ENCODE measurements around the gene SLC38A10. TPM values are rescaled to one million over a fixed set of nuclear protein-coding genes. Genes with fewer than 3 reads are reported as not detected.

SLC38A10 gene
- total RNA-seq, 1 experiment from 2014 or later = 75.1 TPM

- intact Hi-C loops (cut with micrococcal nuclease; ENCODE audit: unreplicated experiment) = no loop called here
- TF ChIP-seq EZH2 (IDR thresholded peaks at IDR 0.05; ENCODE audit: borderline replicate concordance, low read depth, low read length, poor library complexity, severe bottlenecking) (no peak), CTCF (conservative IDR thresholded peaks at IDR 0.05; ENCODE audit: low read depth, low read length) (no peak)
- Histone ChIP-seq H3K4me3 (ENCODE audit: low read depth, low read length, poor library complexity, severe bottlenecking) (no peak overlapping the region), H3K9me3 (ENCODE audit: low read depth, low read length, poor library complexity, severe bottlenecking) (no peaks in the 10 kb centered on the region), H3K36me3 (ENCODE audit: insufficient read depth, low read length, poor library complexity, severe bottlenecking) (no peaks in the 10 kb centered on the region), H3K27me3 (replicated peaks; ENCODE audit: insufficient read depth, low read depth, low read length, poor library complexity) (no peaks in the 10 kb centered on the region), H3K27ac (ENCODE audit: low read depth, low read length, poor library complexity, severe bottlenecking) (no peak overlapping the region), H3K4me1 (ENCODE audit: insufficient read depth, low read length, poor library complexity, severe bottlenecking) (peaks cover 5% of the 10 kb centered on the region)
- ChIA-PET CTCF (no interaction called here), POLR2A (ENCODE audit: low non-redundant PET) (no interaction called here)
- DNase-seq (ENCODE audit: low spot score) = no peak
- no TSS peak for BruUV-seq (replicated peaks)
These were observed 96.2 kb downstream of the SLC38A10 start for GRCh38 chr17:81198826-81199481.

- TF ChIP-seq CTCF (conservative IDR thresholded peaks at IDR 0.05; ENCODE audit: low read depth, low read length) = no peak
- Histone ChIP-seq H3K4me1 (ENCODE audit: insufficient read depth, low read length, poor library complexity, severe bottlenecking) (peaks cover 5% of the 10 kb centered on the region), H3K27me3 (replicated peaks; ENCODE audit: insufficient read depth, low read depth, low read length, poor library complexity) (no peaks in the 10 kb centered on the region), H3K4me3 (ENCODE audit: low read depth, low read length, poor library complexity, severe bottlenecking) (no peak overlapping the region), H3K9me3 (ENCODE audit: low read depth, low read length, poor library complexity, severe bottlenecking) (no peaks in the 10 kb centered on the region), H3K36me3 (ENCODE audit: insufficient read depth, low read length, poor library complexity, severe bottlenecking) (no peaks in the 10 kb centered on the region), H3K27ac (ENCODE audit: low read depth, low read length, poor library complexity, severe bottlenecking) (no peak overlapping the region)
- POLR2A ChIA-PET (ENCODE audit: low non-redundant PET) = no interaction called here
- no TSS peak for BruUV-seq (replicated peaks)
- no peak for DNase-seq (ENCODE audit: low spot score)
- intact Hi-C loops (cut with micrococcal nuclease; ENCODE audit: unreplicated experiment) = no loop called here
- CTCF ChIA-PET = no interaction called here
These were observed 97.1 kb downstream of the SLC38A10 start for GRCh38 chr17:81197831-81198490.

- no peak for DNase-seq (ENCODE audit: low spot score)
- BruUV-seq (replicated peaks) = no TSS peak
- Histone ChIP-seq H3K4me3 (ENCODE audit: low read depth, low read length, poor library complexity, severe bottlenecking) (no peak overlapping the region), H3K4me1 (ENCODE audit: insufficient read depth, low read length, poor library complexity, severe bottlenecking) (peaks cover 5% of the 10 kb centered on the region), H3K27ac (ENCODE audit: low read depth, low read length, poor library complexity, severe bottlenecking) (no peak overlapping the region), H3K27me3 (replicated peaks; ENCODE audit: insufficient read depth, low read depth, low read length, poor library complexity) (no peaks in the 10 kb centered on the region), H3K36me3 (ENCODE audit: insufficient read depth, low read length, poor library complexity, severe bottlenecking) (no peaks in the 10 kb centered on the region), H3K9me3 (ENCODE audit: low read depth, low read length, poor library complexity, severe bottlenecking) (no peaks in the 10 kb centered on the region)
- no peak for TF ChIP-seq CTCF (conservative IDR thresholded peaks at IDR 0.05; ENCODE audit: low read depth, low read length)
- TF ChIP-seq EZH2 (IDR thresholded peaks at IDR 0.05; ENCODE audit: borderline replicate concordance, low read depth, low read length, poor library complexity, severe bottlenecking) = no peak
- intact Hi-C loops (cut with micrococcal nuclease; ENCODE audit: unreplicated experiment) = no loop called here
- ChIA-PET CTCF (no interaction called here), POLR2A (ENCODE audit: low non-redundant PET) (no interaction called here)
These were observed 97.7 kb downstream of the SLC38A10 start for GRCh38 chr17:81197409-81197795.
